Heart left ventricle (tissue), 13 donors: Measurements from ENCODE around the gene GJC3.

Source experiments
- POLR2A ChIP-seq, 2 donors: fragments of 450-650 bp; IDR thresholded peaks; one replicate each; pipeline ENCODE4 v1.6.1; 2017; ENCODE audit warnings: antibody characterized with exemption in 2 of 2, mild to moderate bottlenecking in 2 of 2, moderate library complexity in 2 of 2
- TF ChIP-seq, protein P1 (sequence below), 12 donors: fragments of 200-600 bp; sonication (generic) in 4 of 12; IDR thresholded peaks; one replicate each; pipeline versions ENCODE4 v1.5.0 to v1.8.0; 2018 to 2022; ENCODE audit warnings: antibody characterized with exemption in 12 of 12, mild to moderate bottlenecking in 5 of 12
- donor health status: ischemic (EF 13 %, LVEDD 7.1; RV severe dilation, severe dysfunction).
- donor health status: DM: no; HTN: yes; CAD: no.
- donor health status: DM: no; HTN: no; CAD: no.
- donor health status: ischemic (EF 25% LVEDD 6.9; RV normal size, moderate dysfunction).
- donor health status: ischemic (EF 25% LVEDD 5.7; RV mildly dilated, moderate dysfunction).
- donor health status: ischemic (EF 35%, LVEDD 5.7; RV mildly dilated, moderate dysfunction).
- donor health status: nonischemic (EF 11% LVEDD 7.7; RV severe dilation, severe dysfunction).
- donor health status: DM: yes; HTN: yes; CAD: no.
- donor health status: PGD.
- donor health status: ischemic (EF 29% LVEDD 5.4; RV normal size, mild dysfunction).
- donor health status: nonischemic (EF 23%, LVEDD 6.1; RV moderate dilation, normal function).

DNA sequence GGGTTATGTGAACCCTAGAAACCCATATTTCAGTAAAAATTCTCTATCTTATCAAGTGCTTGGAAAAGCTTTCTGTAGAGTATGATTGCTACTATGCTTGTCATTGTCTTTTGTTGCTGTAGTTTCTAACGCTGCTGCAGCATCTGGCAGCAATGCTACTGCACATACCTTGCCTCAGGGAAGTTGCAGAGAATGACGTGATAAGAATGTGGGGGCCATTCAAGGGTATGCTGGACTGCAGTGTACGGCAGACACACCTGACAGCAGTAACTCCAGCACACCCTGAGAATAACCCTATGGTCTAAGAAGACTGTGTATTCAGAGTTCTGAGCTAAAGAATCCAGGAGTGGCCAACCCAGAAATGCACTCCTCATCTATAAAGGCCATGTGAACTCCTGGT, 30.6 kb downstream of the GJC3 start:
- TF ChIP-seq POLR2A (IDR thresholded peaks at IDR 0.05) = no peak
- TF ChIP-seq, protein P1, sequence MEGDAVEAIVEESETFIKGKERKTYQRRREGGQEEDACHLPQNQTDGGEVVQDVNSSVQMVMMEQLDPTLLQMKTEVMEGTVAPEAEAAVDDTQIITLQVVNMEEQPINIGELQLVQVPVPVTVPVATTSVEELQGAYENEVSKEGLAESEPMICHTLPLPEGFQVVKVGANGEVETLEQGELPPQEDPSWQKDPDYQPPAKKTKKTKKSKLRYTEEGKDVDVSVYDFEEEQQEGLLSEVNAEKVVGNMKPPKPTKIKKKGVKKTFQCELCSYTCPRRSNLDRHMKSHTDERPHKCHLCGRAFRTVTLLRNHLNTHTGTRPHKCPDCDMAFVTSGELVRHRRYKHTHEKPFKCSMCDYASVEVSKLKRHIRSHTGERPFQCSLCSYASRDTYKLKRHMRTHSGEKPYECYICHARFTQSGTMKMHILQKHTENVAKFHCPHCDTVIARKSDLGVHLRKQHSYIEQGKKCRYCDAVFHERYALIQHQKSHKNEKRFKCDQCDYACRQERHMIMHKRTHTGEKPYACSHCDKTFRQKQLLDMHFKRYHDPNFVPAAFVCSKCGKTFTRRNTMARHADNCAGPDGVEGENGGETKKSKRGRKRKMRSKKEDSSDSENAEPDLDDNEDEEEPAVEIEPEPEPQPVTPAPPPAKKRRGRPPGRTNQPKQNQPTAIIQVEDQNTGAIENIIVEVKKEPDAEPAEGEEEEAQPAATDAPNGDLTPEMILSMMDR (IDR thresholded peaks at IDR 0.05) = no peak
